NT2/D1 (cell line): ENCODE data around the gene ACACB.

ENCODE experiments used
- DNase-seq: peaks from one replicate; pipeline ENCODE4 v3.0.0-alpha.2; 2011; ENCODE audit warnings: low read depth, low spot score
- H3K27me3 ChIP-seq: 2 replicates; pipeline ENCODE4 v1.6.0; 2011; ENCODE audit warnings: mild to moderate bottlenecking; ENCODE audit not compliant: insufficient read length, insufficient read depth
- H3K36me3 ChIP-seq: 2 replicates; pipeline ENCODE4 v1.6.1; 2011; ENCODE audit warnings: mild to moderate bottlenecking, low read length, mixed read lengths; ENCODE audit not compliant: insufficient read depth, insufficient read length
- H3K4me1 ChIP-seq: 2 replicates; pipeline ENCODE4 v1.5.1; 2011; ENCODE audit not compliant: insufficient read depth, insufficient read length
- H3K4me3 ChIP-seq: 2 replicates; pipeline ENCODE4 v1.5.1; 2011; ENCODE audit warnings: low read depth; ENCODE audit not compliant: insufficient read length
- H3K9ac ChIP-seq: 2 replicates; pipeline ENCODE4 v1.6.0; 2011; ENCODE audit warnings: low read depth; ENCODE audit not compliant: insufficient read length
- H3K9me3 ChIP-seq: 2 replicates; pipeline ENCODE4 v1.5.1; 2011; ENCODE audit warnings: mild to moderate bottlenecking, low read length; ENCODE audit not compliant: insufficient read depth
- SUZ12 ChIP-seq: IDR thresholded peaks from 2 replicates; pipeline ENCODE4 v1.6.1; 2011; ENCODE audit not compliant: insufficient read length, insufficient read depth; ENCODE audit errors: extremely low read depth
- YY1 ChIP-seq: IDR thresholded peaks from 2 replicates; pipeline ENCODE4 v1.6.1; 2011; ENCODE audit not compliant: insufficient read length, insufficient read depth
- ZNF274 ChIP-seq: IDR thresholded peaks from 2 replicates; pipeline ENCODE4 v1.6.1; 2011; ENCODE audit warnings: mild to moderate bottlenecking, low read depth, low read length

The ACACB gene

DNA sequence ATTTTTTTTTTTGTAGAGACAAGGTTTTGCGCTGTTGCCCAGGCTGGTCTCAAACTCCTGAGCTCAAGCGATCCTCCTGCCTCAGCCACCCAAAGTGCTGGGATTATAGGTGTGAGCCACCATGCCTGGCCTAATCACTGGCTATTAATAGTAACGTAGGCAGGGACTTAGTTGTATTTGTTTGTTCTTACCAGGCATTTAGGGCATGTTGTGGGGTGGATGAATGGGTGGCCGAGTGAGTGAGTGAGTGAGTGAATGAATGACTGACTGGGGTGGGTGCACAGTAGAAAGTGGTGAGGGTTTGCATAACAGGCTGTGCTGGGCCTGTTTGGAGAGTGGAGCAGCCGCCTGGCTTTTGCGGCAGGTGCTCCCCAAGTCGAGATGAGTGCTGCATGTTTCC is 105.7 kb downstream of the ACACB start:
- DNase-seq, result no peak
- no peaks in the 10 kb centered on the region for H3K9me3 ChIP-seq
- TF ChIP-seq SUZ12 (no peak), ZNF274 (no peak), YY1 (no peak)
- peaks cover 9% of the 10 kb centered on the region for H3K4me1 ChIP-seq
- H3K36me3 ChIP-seq, result peaks cover 7% of the 10 kb centered on the region
- no peak overlapping the region for H3K9ac ChIP-seq
- no peak overlapping the region for H3K4me3 ChIP-seq
- H3K27me3 ChIP-seq, result no peaks in the 10 kb centered on the region

DNA sequence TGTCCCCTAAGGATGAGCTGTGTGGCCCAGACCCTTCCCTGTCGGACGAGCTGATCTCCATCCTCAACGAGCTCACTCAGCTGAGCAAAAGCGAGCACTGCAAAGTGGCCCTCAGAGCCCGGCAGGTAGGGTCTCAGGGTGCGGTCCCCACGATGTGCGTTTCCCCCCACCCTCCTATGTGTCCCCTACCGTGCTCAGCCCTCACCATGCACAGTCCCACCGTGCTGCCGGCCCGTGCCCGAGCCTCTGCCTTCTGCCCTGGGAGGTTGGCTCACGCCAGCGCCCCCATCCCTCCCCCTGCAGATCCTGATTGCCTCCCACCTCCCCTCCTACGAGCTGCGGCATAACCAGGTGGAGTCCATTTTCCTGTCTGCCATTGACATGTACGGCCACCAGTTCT is 106.1 kb downstream of the ACACB start:
- Histone ChIP-seq H3K27me3 (no peaks in the 10 kb centered on the region), H3K4me1 (peaks cover 9% of the 10 kb centered on the region), H3K36me3 (peaks cover 12% of the 10 kb centered on the region), H3K4me3 (no peak overlapping the region), H3K9ac (no peak overlapping the region), H3K9me3 (no peaks in the 10 kb centered on the region)
- TF ChIP-seq ZNF274 (no peak), YY1 (no peak), SUZ12 (no peak)
- no peak for DNase-seq

DNA sequence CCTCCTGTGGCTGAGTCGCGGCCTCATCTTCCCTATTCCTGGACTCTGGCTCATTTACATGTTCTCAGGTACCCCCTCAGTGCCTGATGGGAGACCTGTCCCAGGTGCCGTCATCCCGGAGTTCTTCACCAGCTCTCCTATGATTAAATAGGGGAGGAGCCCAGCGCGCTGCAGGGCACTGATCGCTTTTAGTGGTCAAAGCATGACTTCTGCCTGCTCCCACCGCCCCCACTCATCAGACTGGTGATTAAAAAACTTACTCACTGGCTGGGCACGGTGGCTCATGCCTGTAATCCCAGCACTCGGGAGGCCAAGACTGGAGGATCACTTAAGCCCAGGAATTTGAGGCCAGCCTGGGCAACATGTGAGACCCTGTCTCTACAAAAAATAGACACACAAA is 106.8 kb downstream of the ACACB start:
- Histone ChIP-seq H3K27me3 (no peaks in the 10 kb centered on the region), H3K9ac (no peak overlapping the region), H3K4me1 (peaks cover 9% of the 10 kb centered on the region), H3K36me3 (peaks cover 12% of the 10 kb centered on the region), H3K4me3 (no peak overlapping the region), H3K9me3 (no peaks in the 10 kb centered on the region)
- TF ChIP-seq SUZ12 (no peak), YY1 (no peak), ZNF274 (no peak)
- no peak for DNase-seq

DNA sequence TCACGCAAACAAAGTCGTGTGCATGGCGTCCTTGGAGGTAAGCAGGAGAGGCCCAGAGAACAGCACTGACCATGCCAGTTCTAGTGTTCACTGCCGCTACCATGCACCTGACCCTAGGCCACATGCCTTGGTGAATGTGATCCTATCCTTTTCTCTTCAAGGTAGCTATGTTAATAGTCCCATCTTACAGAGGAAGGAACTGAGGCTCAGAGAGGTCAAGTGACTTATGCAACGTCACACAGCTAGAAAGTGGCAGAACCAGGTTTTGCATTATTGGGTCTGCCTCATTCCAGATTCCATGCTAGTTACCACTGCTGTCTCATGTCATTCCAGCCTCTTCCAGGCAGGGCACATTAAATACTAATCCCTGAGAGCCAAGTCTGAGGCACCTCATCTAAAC is 107.5 kb downstream of the ACACB start:
- Histone ChIP-seq H3K9me3 (no peaks in the 10 kb centered on the region), H3K27me3 (no peaks in the 10 kb centered on the region), H3K4me1 (peaks cover 9% of the 10 kb centered on the region), H3K4me3 (no peak overlapping the region), H3K9ac (no peak overlapping the region), H3K36me3 (peaks cover 12% of the 10 kb centered on the region)
- DNase-seq, result no peak
- TF ChIP-seq YY1, result no peak
- no peak for TF ChIP-seq ZNF274
- no peak for TF ChIP-seq SUZ12

DNA sequence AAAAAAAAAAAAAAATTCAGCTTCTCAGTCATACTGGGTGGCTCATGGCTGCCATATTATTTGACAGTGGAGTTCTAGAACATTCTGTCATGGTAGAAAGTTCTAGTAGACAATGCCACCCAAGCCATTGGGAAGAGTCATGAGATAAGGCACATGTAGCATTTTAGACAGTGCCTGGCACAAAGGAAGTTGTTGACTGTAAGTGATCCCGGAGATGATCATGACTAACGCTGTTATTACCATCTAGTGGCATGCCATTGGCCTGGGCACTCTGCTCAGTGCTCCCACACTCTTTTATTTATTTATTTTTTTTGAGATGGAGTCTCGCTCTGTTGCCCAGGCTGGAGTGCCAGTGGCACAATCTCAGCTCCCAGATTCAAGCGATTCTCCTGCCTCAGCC is 112.3 kb downstream of the ACACB start:
- H3K4me1 ChIP-seq, result no peaks in the 10 kb centered on the region
- H3K9ac ChIP-seq, result no peak overlapping the region
- DNase-seq, result no peak
- no peaks in the 10 kb centered on the region for H3K9me3 ChIP-seq
- H3K27me3 ChIP-seq, result no peaks in the 10 kb centered on the region
- TF ChIP-seq YY1 (no peak), ZNF274 (no peak), SUZ12 (no peak)
- H3K4me3 ChIP-seq, result no peak overlapping the region
- H3K36me3 ChIP-seq, result peaks cover 13% of the 10 kb centered on the region

DNA sequence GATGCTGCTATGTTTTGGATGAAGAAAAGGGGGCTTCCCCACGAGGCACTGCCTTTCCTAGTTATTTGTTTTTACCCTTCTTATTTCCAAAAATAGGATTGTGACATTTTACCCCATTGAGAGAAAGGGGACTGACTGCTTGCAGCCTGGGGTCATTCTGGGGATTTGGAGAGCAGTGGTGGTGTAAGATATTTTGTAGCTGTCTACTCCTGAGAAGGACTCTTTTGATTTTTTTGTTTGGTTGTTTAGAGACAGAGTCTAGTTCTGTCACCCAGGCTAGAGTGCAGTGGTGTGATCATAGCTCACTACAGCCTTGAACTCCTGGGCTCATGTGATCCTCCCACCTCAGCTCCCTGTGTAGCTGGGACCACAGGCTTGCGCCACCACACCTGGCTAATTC is 113.8 kb downstream of the ACACB start:
- no peak for TF ChIP-seq ZNF274
- TF ChIP-seq SUZ12, result no peak
- TF ChIP-seq YY1, result no peak
- Histone ChIP-seq H3K4me1 (no peaks in the 10 kb centered on the region), H3K36me3 (peaks cover 13% of the 10 kb centered on the region)

DNA sequence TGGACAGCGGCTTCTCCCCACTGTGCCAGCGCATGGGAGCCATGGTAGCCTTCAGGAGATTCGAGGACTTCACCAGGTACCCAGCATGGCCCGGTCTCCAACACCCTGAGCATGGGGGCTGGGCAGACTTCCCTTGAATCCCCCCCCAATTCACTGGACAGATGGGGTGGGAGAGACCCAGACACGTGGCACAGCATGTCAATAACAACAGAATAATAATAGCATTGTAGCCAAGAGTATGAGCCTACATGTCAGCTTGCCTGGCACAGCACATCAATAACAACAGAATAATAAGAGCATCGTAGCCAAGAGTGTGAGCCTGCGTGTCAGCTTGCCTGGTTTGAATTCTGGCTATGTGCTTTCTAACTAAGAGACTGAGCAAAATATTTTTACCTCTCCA is 116.3 kb downstream of the ACACB start:
- TF ChIP-seq YY1 (no peak), ZNF274 (no peak), SUZ12 (no peak)
- Histone ChIP-seq H3K4me1 (no peaks in the 10 kb centered on the region), H3K4me3 (no peak overlapping the region), H3K9me3 (no peaks in the 10 kb centered on the region), H3K27me3 (no peaks in the 10 kb centered on the region), H3K36me3 (peaks cover 8% of the 10 kb centered on the region), H3K9ac (no peak overlapping the region)
- DNase-seq, result no peak

More for the DNA sequence above, 113.8 kb downstream of the ACACB start:
- Histone ChIP-seq H3K4me3 (no peak overlapping the region), H3K9me3 (no peaks in the 10 kb centered on the region), H3K9ac (no peak overlapping the region), H3K27me3 (no peaks in the 10 kb centered on the region)
- no peak for DNase-seq

DNA sequence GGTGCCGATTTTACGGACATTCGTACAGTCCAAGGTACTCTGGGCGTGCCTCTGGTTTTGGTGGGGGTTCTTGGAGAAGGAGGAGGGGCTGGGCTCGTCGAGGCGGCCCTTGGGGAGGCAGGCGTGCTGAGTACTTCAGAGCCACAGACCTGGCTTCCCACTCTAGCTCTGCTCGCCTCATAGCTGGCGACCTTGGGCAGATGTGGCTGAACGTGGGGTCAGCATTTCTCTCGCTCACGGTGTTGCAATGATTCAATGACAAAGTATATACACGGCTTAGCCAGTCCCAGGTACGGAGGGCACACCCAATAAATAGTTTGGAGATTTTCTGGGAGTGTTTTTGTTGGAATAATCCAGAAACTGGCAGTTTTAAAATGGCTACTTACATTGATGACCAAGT is 117.6 kb downstream of the ACACB start:
- Histone ChIP-seq H3K27me3 (no peaks in the 10 kb centered on the region), H3K4me1 (no peaks in the 10 kb centered on the region), H3K9ac (no peak overlapping the region), H3K9me3 (no peaks in the 10 kb centered on the region), H3K36me3 (peaks cover 8% of the 10 kb centered on the region), H3K4me3 (no peak overlapping the region)
- no peak for TF ChIP-seq SUZ12
- no peak for TF ChIP-seq ZNF274
- TF ChIP-seq YY1, result no peak
- no peak for DNase-seq
